ENCODE results near the gene AFDN.

Gene AFDN

DNA sequence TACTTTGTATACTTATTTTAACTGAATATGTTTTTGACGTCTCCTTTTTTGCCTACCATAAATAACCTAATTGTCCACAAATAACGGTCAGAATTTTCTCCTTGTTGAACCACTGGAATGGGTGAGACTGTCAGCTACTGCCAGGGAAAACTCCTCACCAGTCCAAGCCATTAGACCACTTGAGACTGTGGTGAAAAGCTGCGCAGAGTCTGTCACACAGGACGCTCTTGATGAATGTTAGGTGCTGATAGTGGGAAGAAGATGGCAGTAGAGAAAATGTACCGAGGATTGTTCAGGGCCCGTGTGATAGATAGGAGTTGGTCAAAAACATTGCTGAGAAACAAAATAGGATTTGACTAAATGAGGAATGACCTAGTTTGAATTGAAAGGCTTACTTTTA, 95.1 kb downstream of the AFDN start:
- no peak for DNase-seq (ENCODE audit: low read depth in 2 of 2)

DNA sequence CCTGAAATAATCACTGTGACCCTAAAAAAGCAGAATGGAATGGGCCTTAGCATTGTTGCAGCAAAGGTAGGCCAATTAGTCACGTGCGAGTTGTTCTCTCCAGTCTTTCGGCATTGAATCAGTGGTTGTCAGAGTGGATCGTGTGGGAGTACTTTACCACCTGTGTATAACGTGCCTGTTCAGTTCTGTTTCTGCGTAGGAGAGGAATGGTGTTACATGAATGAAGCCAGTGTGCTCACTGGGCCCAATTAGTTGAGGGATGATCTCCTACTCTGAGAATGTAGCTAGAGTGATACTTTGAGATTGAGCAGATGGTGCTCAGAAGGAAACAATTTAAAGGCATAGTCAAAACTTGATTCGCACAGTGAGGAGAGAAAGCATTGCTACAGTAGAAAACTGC, 98.3 kb downstream of the AFDN start:
- DNase-seq (ENCODE audit: low read depth in 2 of 2): no peak

DNA sequence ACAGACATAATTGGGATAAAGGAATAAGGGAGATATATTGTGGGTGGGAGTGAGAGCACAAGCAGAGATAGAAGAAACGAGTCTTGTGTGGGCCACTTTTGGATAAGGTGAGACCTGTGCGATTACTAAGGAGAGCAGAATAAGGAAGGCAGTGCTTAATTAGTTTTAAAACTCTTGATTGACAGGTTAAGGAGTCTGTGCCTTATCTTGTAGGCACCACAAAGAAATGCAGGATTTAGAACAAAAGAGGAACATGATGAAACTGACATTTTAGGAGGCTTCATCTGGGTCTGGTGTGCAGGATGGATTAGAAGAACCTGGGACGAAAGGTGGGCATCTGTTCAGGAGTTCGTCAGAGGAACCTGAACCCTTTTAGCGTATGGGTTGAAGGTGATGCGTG, 100.5 kb downstream of the AFDN start:
- no peak for DNase-seq (ENCODE audit: low read depth in 2 of 2)

DNA sequence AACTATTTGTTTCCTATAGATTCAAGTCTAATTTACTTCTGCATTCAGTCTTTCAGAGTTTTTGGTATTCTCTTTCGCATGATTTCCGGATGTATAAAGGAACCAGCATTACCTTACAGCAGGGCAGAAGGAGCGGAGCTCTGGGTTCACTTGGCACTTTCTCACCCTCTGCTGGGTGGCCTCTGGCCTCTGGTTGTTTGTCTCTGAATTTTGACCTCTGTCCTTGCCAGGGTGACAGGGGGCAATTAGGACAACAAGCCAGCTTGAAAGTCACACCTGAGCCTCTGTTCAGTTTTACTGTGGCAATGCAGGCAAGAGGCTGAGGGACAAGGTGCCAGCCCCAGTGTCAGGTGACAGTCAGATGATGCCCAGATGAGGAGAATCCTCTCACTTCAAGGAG, 101.4 kb downstream of the AFDN start:
- DNase-seq (ENCODE audit: low read depth in 2 of 2): no peak

DNA sequence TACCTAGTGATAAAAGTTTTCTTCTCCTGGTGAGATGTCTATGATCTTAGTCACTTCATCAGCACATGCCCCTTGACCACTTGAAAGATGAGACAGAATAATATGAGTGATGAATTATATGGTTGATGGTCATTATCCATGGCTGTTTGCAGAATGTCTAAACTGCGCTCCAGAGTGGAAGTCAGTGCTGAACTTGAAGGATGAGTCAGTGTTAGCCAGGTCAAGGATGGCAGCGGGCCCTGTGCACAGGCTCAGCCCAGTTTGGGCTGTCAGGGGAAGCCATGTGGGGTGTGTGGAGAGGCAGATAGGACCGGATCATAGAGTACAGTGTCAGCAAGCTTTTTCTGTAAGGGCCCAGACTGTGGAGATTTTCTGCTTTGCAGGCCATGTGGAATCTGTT, 103.6 kb downstream of the AFDN start:
- DNase-seq (ENCODE audit: low read depth in 2 of 2): no peak

DNA sequence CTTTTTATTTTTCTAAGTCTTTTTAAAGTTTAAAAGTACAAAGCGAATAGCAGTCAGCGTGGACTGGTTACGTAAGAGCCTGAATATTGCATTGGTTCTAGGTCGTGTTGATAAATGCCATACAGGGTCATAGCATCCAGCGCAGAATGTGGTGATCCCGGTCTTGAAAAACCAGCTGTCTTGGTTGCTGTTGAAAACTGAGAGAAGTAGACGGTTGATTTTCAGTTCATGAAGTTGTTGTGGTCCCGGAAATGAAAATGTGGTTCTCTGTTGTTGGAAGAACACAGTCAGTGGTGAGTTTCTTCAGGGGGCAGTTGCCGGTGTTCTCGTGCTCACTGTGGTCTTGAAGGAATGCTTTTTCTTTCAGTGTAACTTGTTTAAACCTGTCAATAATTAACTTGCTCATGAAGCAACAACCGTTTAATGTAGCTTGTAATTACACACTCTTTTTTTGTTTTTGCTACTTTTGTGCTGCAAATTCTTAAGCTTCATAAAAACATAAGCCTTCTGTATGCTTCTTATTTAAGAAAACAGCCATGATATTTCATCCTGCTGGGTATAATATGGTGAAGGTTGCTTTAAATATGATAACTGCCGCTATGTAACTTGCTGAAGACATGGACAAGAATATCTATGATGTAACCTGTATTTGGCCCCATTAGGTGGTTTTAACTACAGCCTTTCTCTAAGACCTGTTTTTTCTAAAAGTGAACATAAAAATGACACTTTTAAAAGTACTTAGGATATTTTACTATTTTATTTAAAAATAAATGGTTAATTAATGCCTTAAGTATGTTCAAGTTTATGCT, 106.0 kb downstream of the AFDN start:
- no peak for DNase-seq (ENCODE audit: low read depth in 2 of 2)

DNA sequence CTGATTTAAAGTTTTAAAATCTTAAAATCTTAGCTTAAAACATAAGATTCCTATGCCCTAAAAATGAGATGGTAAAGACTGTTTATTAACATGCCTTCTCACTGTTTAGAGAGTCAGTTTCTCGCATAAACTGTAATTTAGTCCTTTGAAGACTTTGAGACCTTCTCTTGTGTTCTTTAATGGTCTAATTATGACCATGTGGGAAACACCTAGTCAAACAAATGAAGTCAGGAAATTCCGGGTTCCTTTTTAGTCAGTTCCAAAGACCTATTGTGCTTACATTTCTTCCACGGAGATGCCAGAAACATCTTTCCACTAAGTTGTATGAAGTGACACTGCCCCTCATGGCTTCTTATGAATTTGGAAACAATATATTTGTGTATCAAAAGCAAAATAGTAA, 106.6 kb downstream of the AFDN start:
- DNase-seq (ENCODE audit: low read depth in 2 of 2): no peak

DNA sequence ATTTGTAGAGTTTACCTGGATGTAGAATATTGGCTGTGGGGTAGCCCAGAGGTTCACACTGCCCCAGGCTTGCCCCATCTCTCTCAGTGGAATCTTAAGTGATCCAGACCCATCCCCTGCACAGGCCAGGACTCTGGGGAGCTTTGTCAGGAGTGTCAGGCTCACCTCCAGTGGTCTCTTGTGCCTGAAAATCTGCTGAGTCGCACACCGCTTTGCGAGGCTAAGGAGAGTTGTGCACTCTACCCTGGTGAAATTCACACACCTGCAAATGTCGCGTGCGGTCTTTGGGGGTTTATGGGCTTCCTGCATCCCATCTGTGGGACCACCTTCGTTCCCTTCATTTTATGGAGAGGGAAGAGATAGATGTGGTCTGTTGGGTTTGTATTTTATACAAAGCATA, 107.1 kb downstream of the AFDN start:
- DNase-seq (ENCODE audit: low read depth in 2 of 2): no peak

DNA sequence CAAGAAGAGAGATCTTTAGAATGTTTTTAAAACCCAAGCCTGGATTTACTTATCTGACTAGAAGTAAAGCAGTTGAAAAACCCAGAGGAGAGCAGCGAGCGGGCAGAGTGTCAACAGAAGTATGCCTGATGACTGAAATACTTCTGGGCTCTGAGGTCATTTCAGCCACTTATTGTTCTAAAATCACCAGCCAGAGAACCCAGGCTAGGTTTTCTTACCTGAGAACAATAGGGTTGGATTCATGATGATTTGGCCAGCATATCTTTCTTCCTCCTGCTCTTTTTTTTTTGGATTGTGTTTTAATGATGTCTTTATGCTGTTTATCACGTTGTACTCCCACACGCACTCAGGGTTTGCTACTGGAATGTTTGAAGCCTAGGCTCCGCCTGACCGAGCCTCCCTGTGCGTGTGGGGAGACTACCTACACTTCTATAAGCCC, 107.7 kb downstream of the AFDN start:
- DNase-seq (ENCODE audit: low read depth in 2 of 2): no peak

DNA sequence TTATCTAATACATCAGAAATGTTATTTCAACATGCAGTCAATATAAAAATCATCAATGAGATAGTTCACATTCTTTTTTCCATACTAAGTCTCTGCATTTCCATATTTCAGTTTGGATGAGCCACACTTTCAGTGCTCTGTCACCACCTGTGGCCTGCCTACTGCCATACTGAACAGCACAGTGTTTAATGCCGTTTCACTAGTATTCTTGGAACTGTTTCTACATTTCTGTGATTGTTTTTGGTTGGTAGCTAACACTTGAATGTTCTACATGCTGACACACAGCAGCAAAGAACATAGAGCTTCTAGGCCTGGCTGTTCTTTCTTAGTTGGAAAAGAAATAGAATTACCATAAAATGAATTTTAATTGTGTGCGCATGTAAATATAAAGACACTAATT, 109.3 kb downstream of the AFDN start:
- DNase-seq (ENCODE audit: low read depth in 2 of 2): no peak

DNA sequence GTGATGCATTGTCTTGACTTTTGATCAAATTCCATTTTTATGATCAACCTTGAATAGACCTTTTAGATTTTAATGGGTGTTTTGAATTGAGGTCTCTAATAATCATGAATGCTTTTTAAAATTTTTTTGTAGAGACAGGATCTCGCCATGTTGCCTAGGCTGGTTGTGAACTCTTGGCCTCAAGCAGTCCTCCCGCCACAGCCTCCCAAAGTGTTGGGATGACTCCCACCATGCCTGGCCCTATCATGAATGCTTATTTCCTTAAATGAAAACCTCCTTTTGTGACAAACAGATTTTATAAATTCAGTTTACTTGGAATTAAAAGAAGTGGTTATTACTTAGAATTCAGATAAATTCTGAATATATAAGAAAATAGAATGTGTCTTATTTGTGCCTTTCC, 110.6 kb downstream of the AFDN start:
- DNase-seq (ENCODE audit: low read depth in 2 of 2): no peak

DNA sequence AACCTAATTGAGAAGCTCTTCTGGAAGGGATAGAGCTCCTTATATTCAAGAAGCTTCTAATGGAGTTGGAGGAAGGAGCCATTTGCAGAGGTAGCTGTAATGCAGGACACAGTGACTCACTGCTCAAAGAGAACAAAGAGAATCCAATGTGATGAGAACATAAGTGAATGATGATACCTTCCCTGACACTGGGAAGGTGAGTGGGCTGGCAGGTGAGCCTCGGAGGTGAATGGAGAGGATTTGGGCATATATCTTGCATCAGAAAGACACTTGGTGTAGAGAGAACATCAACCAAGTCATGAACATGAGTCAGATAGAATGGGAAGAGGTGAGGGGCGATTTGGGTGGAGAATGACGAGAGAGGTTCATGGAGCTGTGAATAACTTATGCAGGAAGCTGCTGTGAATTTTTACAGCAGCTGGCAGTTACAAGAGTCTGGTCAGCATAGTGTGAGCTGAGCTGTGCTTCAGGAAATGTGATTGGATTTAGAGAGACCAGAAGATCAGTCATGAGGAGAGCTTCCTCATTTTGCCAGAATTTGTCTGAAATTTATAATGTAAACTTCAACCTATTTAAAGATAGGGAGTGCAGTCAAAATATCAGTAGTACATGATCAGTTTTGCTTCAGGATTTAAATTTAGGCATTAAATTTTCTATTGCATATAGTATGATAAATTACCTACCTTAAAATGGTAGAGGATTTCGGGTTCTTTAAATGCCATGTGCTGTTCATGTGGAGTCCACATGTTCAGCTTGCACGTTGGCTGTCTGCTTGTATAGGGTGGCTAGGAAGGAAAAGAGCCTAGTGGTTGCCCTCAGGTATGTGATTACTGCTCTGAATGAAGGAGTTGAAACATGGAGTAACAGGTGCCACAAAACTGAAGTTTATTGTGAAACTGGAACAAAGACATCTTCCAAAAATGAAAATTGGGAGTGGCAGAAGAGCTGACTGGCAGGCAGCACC, 111.5 kb downstream of the AFDN start:
- DNase-seq (ENCODE audit: low read depth in 2 of 2): no peak

DNA sequence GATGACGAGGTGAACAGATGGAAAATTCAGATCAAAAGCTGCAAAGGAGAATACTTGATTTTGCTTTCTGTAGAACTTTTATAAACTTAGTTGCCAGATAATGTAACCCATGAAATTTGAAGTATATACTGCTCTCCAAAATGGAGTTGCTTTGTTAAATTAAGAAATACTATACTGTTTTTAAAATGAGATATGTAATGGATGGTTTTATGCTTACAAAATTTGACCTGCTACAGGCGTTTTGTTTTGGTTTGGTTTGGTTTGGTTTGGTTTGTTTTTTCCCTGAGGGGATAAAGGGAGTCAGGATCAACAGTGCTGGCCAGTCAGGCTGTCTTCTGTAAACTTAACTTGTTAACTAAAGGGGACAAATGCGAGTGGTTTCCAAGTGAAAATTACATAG, 115.1 kb downstream of the AFDN start:
- no peak for DNase-seq (ENCODE audit: low read depth in 2 of 2)

DNA sequence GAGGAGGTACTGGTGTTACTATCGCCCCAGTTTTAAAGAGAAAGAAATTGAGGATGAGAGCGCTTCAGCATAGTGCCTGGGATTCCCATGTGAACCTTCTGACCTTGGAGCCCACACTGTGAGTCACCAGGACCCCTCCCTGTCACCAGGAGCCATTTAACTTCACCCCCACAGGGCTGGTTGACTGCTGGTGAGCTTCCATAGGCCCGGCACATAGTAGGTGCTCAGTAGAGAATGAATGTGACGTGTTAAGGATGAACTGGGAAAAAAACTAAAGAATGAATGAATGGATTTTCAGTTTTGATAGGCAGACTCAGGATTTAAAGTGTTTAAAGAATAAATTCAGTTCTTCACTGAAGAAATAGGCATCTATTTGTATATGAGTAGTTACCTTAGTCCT, 117.4 kb downstream of the AFDN start:
- no peak for DNase-seq (ENCODE audit: low read depth in 2 of 2)

DNA sequence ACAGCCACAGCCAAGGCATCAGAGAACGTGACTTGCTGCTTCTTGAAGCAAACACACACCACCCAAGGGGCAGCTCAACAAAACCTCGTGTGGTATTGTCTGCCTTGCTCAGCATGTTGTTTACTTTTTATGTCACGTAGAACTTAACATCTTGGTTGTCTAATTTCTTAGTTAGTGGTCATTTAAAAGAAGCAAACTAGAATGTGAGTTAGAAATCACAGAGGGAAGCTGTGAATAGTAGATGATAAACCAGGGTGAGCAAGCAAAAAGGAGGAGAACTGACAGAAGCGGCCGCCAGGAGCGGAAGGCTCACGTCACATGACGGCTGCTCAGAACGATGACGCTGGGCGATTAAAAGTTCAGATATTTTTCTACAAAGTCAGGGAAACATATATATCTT, 119.3 kb downstream of the AFDN start:
- DNase-seq (ENCODE audit: low read depth in 2 of 2): no peak

DNA sequence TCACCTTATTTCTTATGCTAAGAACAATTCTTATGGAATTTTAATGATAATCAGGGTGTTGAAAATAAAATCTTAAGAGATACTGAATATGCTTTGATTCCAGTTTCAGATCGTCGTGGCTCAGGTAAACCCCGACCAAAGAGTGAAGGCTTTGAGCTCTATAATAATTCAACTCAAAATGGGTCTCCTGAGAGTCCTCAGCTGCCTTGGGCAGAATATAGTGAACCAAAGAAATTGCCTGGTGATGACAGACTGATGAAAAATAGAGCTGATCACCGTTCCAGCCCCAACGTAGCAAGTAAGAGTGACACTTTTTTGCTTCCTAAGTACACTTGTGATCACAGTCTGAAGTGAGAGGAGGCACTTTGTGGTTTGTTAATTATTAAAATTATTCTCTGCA, 119.9 kb downstream of the AFDN start:
- DNase-seq (ENCODE audit: low read depth in 2 of 2): no peak

DNA sequence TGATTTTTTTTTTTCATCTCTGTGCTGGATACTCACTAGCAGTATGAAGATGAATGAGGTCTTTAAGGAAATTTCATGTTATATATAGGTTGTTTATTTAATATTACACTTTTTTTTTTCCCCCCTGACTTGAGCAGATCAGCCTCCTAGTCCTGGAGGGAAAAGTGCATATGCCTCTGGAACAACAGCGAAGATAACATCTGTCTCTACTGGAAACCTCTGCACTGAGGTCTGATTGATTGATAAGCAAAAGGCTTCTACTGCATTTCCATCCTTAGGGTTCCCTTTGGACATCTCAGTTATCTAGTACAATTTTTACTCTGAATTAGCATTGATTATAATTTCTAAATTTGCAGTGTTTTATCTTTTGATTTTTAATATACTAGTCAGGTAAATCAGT, 121.0 kb downstream of the AFDN start:
- no peak for DNase-seq (ENCODE audit: low read depth in 2 of 2)

DNA sequence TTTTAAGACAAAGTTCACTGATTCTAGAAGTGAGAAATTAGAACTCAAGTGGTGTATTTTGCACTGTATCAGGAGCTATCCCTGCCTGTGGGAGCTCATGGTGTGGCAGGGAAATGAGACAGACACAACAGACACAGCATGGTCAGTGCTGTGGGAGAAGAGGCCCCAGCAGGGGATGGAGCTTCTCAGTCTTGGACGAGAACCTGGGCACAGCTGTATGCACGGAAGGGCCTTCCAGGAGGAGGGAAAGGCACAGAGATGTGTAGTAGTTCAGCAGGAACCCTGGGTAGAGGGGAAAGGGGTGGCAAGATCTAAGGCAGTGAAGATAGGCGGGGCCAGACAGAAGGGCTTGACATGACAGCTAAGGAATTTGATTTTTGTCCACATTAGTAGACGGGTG, 122.0 kb downstream of the AFDN start:
- DNase-seq (ENCODE audit: low read depth in 2 of 2): no peak

DNA sequence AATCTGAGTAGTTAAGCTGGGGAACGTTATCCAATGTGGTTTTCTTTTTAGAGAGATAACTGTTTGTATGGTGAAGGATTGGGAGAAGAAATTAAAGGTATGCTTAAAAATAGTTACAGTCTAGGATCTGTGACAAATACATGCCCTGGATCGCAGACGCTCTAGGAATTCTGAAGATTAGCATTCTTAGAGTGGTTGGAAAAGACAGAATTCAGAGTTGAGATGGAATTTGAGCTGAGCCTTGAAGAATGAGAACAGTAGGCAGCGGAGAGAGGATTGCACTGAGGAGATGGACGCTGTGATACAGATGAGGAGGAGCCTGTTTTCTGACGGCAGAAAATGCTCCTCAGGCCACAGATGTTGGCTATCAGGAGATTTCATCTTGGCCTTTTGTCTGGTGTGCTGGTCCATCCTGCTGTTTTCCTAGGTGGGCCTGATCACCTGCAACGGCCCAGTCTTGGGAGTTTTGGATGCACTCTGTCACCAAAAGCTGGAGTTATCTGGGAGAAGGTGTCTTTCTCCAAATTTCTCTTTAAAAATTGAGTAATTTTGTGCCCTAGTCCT, 122.5 kb downstream of the AFDN start:
- DNase-seq (ENCODE audit: low read depth in 2 of 2): no peak

DNA sequence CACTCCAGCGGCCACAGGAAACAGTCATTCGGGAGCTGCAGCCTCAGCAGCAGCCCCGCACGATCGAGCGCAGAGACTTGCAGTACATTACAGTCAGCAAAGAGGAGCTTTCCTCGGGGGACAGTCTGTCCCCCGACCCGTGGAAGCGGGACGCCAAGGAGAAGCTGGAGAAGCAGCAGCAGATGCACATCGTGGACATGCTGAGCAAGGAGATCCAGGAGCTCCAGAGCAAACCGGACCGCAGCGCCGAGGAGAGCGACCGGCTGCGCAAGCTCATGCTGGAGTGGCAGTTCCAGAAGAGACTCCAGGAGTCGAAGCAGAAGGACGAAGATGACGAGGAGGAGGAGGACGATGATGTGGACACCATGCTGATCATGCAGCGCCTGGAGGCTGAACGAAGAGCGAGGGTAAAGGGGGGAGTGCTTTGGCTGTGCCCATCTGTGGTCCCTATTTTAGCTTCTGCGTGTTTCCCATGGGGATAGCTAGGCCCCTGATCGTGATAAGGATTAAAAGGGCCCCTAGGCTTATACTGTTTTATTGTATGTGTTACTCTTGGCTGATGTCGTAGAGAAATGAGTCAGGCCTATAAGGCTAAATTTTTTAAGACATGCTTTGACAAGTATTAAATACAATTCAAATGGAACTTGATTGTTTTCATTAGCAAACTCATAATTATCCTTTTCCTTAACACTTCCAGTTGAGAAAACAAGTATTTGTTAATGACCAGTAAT, 125.2 kb downstream of the AFDN start:
- DNase-seq (ENCODE audit: low read depth in 2 of 2): no peak

DNA sequence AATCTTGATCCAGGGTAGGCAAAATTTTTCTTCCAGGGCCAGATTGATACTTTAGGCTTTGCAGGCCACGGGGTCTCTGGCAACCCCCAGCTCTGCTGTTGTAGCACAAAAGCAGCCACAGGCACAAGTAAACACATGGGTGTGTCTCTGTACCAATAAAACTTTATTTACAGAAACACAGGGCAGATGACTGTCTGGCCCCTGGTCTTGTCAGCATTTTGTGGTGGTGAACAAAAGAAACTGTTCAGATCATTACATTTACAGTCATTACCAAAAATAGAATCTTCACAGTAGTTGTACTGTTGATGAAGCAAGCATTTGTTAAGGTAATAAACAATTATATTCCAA, 125.8 kb downstream of the AFDN start:
- DNase-seq (ENCODE audit: low read depth in 2 of 2): no peak

DNA sequence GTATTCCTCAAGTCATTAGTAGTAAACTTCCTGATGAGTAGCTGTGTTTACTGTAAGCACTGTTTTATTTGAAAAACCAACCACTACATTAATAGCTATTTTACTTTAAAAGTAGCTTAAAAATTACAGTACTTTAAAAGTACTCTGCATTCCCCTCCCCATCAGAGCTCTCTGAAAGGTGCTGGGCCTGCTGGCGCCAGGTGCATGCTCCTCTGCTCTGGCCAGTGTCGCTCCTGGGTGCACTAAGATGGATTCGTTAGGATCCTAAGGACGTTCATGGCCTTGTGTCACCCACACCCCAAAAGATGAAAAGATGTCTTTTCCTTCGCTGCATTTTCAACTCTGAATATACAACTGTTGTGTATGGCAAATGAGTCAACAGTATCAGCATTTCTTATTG, 126.8 kb downstream of the AFDN start:
- DNase-seq (ENCODE audit: low read depth in 2 of 2): no peak
